Tibial artery (tissue), 4 donors: Measurements from ENCODE around the gene RFK.

Experiments used
- DNase-seq, 2 donors: peaks; one replicate each; pipeline ENCODE4 v3.0.0-alpha.2; 2019
- H3K27ac ChIP-seq, 2 donors: fragments of 200-600 bp; sonication (generic) in 1 of 2; 1 replicate in 1 of 2; 2 replicates in 1 of 2; pipeline ENCODE4 v1.5.1; 2018 to 2019; ENCODE audit warnings: mild to moderate bottlenecking in 1 of 2
- H3K27me3 ChIP-seq, 2 donors: fragments of 200-600 bp; sonication (generic) in 1 of 2; one replicate each; pipeline versions ENCODE4 v1.5.1 to v1.6.0; 2016 to 2019
- H3K36me3 ChIP-seq, 3 donors: fragments of 200-600 bp; sonication (generic) in 2 of 3; one replicate each; pipeline ENCODE4 v1.5.1; 2016 to 2019; ENCODE audit warnings: mild to moderate bottlenecking in 2 of 3
- H3K4me1 ChIP-seq, 4 donors: fragments of 200-600 bp; sonication (generic) in 2 of 4; 1 replicate in 3 of 4; 2 replicates in 1 of 4; pipeline ENCODE4 v1.5.1; 2016 to 2019
- H3K4me3 ChIP-seq, 2 donors: fragments of 200-600 bp; sonication (generic) in 1 of 2; 1 replicate in 1 of 2; 2 replicates in 1 of 2; pipeline ENCODE4 v1.5.1; 2018 to 2019; ENCODE audit warnings: mild to moderate bottlenecking in 2 of 2
- H3K9me3 ChIP-seq, 3 donors: fragments of 200-600 bp; sonication (generic) in 1 of 3; one replicate each; pipeline ENCODE4 v1.5.1; 2016 to 2019
- intact Hi-C: fragments of 100-400 bp; cut with DNase I; formaldehyde crosslinking; loops from one replicate; pipeline ENCODE4 v1.15.0; 2023; ENCODE audit warnings: low total_unique reads
- TF ChIP-seq, protein P1 (sequence below), 2 experiments: fragments of 200-600 bp in 1 of 2; fragments of 450-650 bp in 1 of 2; IDR thresholded peaks; one replicate each; pipeline ENCODE4 v1.5.1; 2017 to 2019; ENCODE audit warnings: antibody characterized with exemption in 2 of 2, mild to moderate bottlenecking in 1 of 2, moderate library complexity in 1 of 2

Gene RFK

DNA sequence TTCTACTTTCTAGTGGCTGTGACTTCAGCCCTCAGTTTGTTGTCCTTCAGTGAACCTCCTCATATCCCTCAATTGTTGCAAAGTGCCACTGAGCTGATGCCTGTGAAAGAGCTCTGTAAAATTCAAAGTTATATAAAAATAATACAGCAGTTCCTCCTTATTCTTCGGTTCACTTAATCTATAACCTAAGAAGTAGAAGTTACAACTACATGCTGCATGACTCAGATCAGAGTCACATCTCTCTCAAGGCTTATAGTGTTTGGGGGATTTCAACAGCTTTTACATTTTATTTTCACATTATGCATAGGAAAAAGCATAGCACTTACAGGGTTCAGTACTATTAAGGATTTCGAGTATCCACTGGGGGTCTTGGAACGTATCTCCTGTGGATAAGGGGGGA is 39.6 kb upstream of the RFK start:
- no peak for DNase-seq
- Histone ChIP-seq H3K9me3 (no peaks in the 10 kb centered on the region), H3K4me1 (no peaks in the 10 kb centered on the region), H3K4me3 (no peak overlapping the region), H3K36me3 (no peaks in the 10 kb centered on the region), H3K27ac (no peak overlapping the region), H3K27me3 (no peaks in the 10 kb centered on the region)
- intact Hi-C loops: loop anchor here (1.0 kb wide), 1 partner anchor 46 kb away; no protein-coding TSS in a partner anchor
- TF ChIP-seq, protein P1, sequence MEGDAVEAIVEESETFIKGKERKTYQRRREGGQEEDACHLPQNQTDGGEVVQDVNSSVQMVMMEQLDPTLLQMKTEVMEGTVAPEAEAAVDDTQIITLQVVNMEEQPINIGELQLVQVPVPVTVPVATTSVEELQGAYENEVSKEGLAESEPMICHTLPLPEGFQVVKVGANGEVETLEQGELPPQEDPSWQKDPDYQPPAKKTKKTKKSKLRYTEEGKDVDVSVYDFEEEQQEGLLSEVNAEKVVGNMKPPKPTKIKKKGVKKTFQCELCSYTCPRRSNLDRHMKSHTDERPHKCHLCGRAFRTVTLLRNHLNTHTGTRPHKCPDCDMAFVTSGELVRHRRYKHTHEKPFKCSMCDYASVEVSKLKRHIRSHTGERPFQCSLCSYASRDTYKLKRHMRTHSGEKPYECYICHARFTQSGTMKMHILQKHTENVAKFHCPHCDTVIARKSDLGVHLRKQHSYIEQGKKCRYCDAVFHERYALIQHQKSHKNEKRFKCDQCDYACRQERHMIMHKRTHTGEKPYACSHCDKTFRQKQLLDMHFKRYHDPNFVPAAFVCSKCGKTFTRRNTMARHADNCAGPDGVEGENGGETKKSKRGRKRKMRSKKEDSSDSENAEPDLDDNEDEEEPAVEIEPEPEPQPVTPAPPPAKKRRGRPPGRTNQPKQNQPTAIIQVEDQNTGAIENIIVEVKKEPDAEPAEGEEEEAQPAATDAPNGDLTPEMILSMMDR (IDR thresholded peaks at IDR 0.05): no peak

DNA sequence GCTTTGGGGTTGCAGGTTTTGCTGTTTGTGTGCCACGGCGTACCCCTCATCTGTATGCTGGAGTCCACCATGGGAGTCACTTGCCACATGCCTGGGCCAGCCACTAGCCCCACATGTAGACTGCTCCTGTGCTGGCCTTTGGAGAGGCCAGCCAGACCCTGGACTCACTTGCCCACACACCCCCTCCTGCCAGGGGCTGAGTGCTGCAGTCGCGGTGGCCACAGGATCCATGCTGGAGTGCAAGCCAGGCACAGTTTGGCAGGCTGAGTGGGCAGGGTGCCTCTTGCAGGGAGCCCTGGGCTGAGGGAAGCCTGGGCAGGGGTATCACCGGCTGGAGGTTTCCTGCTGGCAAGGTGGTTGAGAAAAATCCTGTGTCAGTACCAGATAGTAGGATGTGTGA is 39.2 kb upstream of the RFK start:
- no peak overlapping the region for H3K4me3 ChIP-seq
- H3K4me1 ChIP-seq: no peaks in the 10 kb centered on the region
- H3K36me3 ChIP-seq: no peaks in the 10 kb centered on the region
- H3K27me3 ChIP-seq: no peaks in the 10 kb centered on the region
- DNase-seq: no peak
- H3K9me3 ChIP-seq: no peaks in the 10 kb centered on the region
- no peak overlapping the region for H3K27ac ChIP-seq
- TF ChIP-seq, protein P1 (IDR thresholded peaks at IDR 0.05): no peak
- intact Hi-C loops: loop anchor here (1.0 kb wide), 1 partner anchor 45 kb away; no protein-coding TSS in a partner anchor

DNA sequence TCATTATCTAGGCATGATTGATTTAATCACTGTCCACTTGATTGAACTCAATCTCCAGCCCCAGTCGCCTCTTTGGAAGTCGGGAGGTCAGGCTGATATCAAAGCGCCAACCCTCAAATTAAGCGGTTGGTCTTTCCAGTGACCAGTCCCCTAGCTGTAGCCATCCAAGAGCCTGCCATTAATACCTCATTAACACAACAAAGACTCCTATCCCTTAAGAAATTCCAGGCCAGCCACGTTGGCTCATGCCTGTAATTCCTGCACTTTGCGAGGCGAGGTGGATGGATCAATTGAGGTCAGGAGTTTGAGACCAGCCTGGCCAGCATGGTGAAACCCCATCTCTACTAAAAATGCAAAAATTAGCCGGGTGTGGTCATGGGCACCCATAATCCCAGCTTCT is 37.4 kb upstream of the RFK start:
- no peak overlapping the region for H3K4me3 ChIP-seq
- no peaks in the 10 kb centered on the region for H3K9me3 ChIP-seq
- no peaks in the 10 kb centered on the region for H3K27me3 ChIP-seq
- no peaks in the 10 kb centered on the region for H3K36me3 ChIP-seq
- no peaks in the 10 kb centered on the region for H3K4me1 ChIP-seq
- TF ChIP-seq, protein P1 (IDR thresholded peaks at IDR 0.05): no peak
- no peak overlapping the region for H3K27ac ChIP-seq
- DNase-seq: no peak
- intact Hi-C loops: no loop called here

DNA sequence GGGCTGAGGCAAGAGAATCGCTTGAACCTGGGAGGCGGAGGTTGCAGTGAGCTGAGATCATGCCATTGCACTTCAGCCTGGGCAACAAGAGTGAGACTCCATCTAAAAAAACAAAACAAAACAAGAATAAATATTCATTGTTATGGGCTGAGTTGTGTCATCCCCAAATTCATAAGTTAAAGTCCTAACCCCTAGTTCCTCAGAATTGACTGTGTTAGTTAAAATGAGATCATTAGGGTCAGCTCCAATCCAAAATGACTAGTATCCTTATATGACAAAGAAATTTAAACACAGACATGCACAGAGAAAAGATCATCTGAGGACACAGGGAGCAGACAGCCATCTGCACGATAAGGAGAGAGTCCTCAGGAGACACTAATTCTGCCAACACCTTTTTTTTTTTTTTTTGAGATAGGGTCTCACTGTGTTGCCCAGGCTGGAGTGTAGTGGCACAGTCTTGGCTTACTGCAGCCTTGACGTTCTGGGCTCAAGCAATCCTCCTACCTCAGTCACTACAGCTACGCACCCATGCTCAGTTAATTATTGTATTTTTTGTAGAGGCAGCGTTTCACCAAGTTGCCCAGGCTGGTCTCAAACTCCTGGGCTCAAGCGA is 32.7 kb upstream of the RFK start:
- Histone ChIP-seq H3K4me1 (no peaks in the 10 kb centered on the region), H3K36me3 (no peaks in the 10 kb centered on the region), H3K4me3 (no peak overlapping the region), H3K27me3 (no peaks in the 10 kb centered on the region), H3K9me3 (no peaks in the 10 kb centered on the region), H3K27ac (no peak overlapping the region)
- no peak for DNase-seq
- TF ChIP-seq, protein P1 (IDR thresholded peaks at IDR 0.05): no peak
- intact Hi-C loops: no loop called here

DNA sequence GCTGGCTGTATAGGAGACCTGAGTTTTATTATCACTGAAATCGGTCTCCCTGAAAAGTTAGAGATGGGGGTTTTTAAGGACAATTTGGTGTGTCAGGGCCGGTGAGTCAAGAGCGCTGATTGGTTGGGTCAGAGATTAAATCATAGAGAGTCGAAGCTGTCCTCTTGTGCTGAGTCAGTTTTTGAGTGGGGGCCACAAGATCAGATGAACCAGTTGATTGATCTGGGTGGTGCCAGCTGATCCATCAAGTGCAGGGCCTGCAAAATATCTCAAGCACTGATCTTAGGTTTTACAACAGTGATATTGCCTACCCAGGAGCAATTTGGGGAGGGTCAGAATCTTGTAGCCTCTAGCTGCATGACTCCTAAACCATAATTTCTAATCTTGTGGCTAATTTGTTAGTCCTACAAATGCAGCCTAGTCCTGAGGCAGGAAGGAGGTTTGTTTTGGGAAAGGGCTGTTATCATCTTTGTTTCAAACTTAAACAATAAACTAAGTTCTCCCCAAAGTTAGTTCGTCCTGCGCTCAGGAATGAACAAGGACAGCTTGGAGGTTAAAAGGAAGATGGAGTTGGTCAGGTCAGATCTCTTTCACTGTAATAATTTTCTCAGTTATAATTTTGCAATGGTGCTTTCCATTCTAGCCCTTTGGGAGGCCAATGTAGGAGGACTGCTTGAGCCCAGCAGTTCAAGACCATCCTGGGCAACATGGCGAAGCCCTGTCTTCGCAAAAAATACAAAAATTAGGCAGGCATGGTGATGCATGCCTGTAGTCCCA is 31.6 kb upstream of the RFK start:
- DNase-seq: no peak
- Histone ChIP-seq H3K36me3 (no peaks in the 10 kb centered on the region), H3K4me1 (no peaks in the 10 kb centered on the region), H3K4me3 (no peak overlapping the region), H3K27ac (no peak overlapping the region), H3K27me3 (no peaks in the 10 kb centered on the region), H3K9me3 (no peaks in the 10 kb centered on the region)
- intact Hi-C loops: no loop called here
- TF ChIP-seq, protein P1 (IDR thresholded peaks at IDR 0.05): no peak
